Activated naive CD4-positive, alpha-beta T cell treated with anti-CD3 and anti-CD28 coated beads, Interleukin-2, amount 50 U/mL, for 24 hours (primary cell): ENCODE measurements around the gene DCC.

Source experiments
- H3K27ac Mint-ChIP-seq: one replicate; pipeline ENCODE4 v1.8.0; 2021; ENCODE audit warnings: mild to moderate bottlenecking, mixed read lengths
- H3K27me3 Mint-ChIP-seq: one replicate; pipeline ENCODE4 v1.8.0; 2021; ENCODE audit warnings: mixed read lengths
- H3K36me3 Mint-ChIP-seq: one replicate; pipeline ENCODE4 v1.8.0; 2021; ENCODE audit warnings: mixed read lengths
- H3K4me1 Mint-ChIP-seq: one replicate; pipeline ENCODE4 v1.8.0; 2021; ENCODE audit warnings: mixed read lengths
- H3K4me3 Mint-ChIP-seq: one replicate; pipeline ENCODE4 v1.8.0; 2021; ENCODE audit warnings: mild to moderate bottlenecking, mixed read lengths
- H3K9me3 Mint-ChIP-seq: one replicate; pipeline ENCODE4 v1.8.0; 2021; ENCODE audit warnings: mixed read lengths

DCC gene

DNA sequence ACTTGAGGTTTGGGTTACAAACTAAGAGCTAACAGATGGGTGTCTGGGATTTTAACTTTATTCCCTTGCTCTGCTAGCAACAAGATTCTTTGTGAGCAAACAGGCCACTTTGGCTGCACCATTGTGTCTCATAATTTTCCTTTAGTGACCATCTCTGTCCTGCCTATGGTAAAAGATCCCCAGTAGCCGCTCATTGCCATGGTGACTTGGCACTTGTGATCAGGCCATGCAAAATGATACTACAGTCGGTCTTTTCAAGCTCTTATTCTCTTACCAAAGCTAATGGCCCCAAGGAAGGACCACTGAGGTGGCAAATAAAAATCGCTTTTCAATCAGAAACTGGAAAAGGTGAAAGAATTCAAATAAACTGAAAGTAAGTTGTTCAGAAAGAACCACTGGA is 1047.6 kb downstream of the DCC start:
- no peak overlapping the region for H3K27ac Mint-ChIP-seq
- no peaks in the 10 kb centered on the region for H3K36me3 Mint-ChIP-seq
- H3K4me1 Mint-ChIP-seq: no peaks in the 10 kb centered on the region
- H3K27me3 Mint-ChIP-seq: no peaks in the 10 kb centered on the region
- H3K9me3 Mint-ChIP-seq: no peaks in the 10 kb centered on the region
- no peak overlapping the region for H3K4me3 Mint-ChIP-seq

DNA sequence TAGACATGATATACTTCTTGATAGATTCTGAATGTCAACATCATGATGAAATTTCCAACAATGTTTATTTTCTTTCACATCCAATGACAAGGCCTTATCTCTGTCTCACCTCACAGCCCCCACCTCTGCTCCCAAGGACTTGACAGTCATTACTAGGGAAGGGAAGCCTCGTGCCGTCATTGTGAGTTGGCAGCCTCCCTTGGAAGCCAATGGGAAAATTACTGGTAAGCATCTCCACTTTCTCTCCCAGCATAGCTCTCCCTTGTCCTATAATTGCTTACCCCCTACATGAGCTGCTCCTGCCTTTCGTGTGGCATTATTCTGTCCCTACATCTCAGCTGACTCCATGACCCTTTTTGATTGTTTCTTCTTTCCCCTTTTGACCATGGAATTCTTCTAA is 1062.7 kb downstream of the DCC start:
- Mint-ChIP-seq H3K36me3 (no peaks in the 10 kb centered on the region), H3K27me3 (no peaks in the 10 kb centered on the region), H3K9me3 (no peaks in the 10 kb centered on the region), H3K4me1 (no peaks in the 10 kb centered on the region), H3K27ac (no peak overlapping the region), H3K4me3 (no peak overlapping the region)

DNA sequence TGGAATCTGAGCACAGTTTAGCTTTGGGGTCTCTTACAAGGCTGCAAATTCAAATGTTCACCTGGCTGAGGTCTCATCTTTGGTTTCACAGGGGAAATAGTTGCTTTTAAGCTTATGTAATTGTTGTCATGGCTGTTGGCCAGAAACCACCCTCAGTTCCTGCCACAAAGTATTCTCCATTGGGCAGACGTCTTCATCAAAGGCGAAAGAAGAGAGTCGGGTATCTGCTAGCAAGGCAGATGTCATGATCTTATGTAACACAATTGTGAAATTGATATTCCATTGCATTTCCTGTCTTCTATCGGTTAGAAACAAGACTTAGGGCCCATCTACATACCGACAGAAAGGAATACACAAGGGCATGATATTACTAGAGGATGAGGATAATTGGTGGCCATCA is 1068.3 kb downstream of the DCC start:
- Mint-ChIP-seq H3K4me3 (no peak overlapping the region), H3K4me1 (no peaks in the 10 kb centered on the region), H3K9me3 (no peaks in the 10 kb centered on the region), H3K36me3 (no peaks in the 10 kb centered on the region), H3K27me3 (no peaks in the 10 kb centered on the region), H3K27ac (no peak overlapping the region)

DNA sequence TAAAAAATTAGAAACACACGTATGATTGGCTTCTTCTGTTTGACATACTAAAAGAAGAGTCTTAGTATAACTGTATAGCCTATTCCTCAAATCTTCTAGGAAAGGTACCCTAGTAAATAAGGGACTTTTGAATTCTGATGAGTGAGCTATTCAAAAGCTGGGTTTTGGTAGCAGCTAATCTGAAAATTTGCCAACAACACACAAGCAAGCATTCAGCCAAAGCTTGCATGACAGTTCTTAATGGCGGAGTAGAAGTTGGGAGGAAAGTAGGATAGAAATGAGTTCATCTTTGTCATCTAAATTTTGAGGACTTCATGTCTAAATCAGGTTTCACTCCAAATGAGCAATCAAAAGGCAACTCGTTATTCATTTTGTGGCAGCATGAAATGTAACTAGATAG is 1071.5 kb downstream of the DCC start:
- Mint-ChIP-seq H3K9me3 (no peaks in the 10 kb centered on the region), H3K27ac (no peak overlapping the region), H3K27me3 (no peaks in the 10 kb centered on the region), H3K4me3 (no peak overlapping the region), H3K4me1 (no peaks in the 10 kb centered on the region), H3K36me3 (no peaks in the 10 kb centered on the region)

DNA sequence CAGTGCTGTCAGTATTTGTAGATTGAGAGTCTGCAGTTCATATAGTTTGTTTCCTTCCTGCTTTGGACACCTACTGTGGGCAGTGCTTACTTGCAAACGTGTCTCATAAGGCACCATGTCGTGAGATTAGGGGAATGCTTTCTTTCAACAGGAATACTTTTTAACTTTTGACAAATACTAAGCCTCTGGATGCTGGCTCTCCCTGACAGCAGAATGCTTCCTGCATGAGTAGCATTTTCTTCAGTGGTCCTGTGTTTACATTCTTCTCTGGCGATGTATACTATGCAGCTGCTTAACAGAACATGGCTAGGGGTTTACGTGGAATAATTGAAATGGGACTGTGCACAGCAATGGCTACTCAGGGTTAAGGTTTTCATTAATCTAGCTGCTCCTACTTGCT is 1077.0 kb downstream of the DCC start:
- H3K4me1 Mint-ChIP-seq: no peaks in the 10 kb centered on the region
- no peaks in the 10 kb centered on the region for H3K36me3 Mint-ChIP-seq
- no peaks in the 10 kb centered on the region for H3K27me3 Mint-ChIP-seq
- no peaks in the 10 kb centered on the region for H3K9me3 Mint-ChIP-seq
- H3K27ac Mint-ChIP-seq: no peak overlapping the region
- no peak overlapping the region for H3K4me3 Mint-ChIP-seq

DNA sequence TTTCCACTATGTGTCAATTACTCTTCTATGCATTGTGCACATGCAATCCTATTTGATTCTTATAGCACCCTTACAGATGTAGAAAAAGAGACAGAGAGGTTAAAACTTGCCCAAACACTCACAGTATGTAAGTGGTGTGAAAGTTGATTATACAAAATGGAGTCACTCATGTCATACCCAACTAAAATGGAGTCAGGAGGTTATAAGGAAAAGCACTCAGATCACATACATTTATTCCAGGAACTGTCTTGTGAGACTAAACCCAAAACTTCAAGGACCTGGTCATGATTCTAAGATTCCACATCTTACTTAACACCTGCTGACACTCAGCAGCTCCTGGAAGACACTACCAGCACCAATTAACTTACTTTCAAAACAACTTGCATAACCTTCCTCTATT is 1081.9 kb downstream of the DCC start:
- Mint-ChIP-seq H3K27me3 (no peaks in the 10 kb centered on the region), H3K4me1 (no peaks in the 10 kb centered on the region), H3K36me3 (no peaks in the 10 kb centered on the region), H3K27ac (no peak overlapping the region), H3K9me3 (no peaks in the 10 kb centered on the region), H3K4me3 (no peak overlapping the region)

DNA sequence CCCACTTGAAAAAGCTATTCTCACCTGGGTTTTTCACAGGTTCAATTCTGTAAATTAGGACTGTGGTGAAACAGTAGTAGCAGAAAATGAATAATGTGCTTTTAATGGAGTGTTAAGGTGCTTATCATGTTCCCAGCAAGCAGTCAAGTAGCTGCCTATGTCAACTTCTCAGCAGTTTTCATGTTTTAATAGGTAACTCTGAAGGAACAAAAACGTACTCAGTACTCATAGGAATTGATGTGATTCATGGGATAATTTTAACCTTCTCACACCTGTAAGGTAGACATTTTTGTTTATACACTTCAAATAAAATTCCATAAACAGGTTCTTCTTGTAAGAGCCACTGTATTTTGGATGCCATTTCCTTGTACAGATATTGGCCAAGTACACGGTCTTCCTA is 1082.9 kb downstream of the DCC start:
- no peak overlapping the region for H3K4me3 Mint-ChIP-seq
- no peaks in the 10 kb centered on the region for H3K27me3 Mint-ChIP-seq
- no peaks in the 10 kb centered on the region for H3K4me1 Mint-ChIP-seq
- H3K9me3 Mint-ChIP-seq: no peaks in the 10 kb centered on the region
- H3K27ac Mint-ChIP-seq: no peak overlapping the region
- no peaks in the 10 kb centered on the region for H3K36me3 Mint-ChIP-seq

DNA sequence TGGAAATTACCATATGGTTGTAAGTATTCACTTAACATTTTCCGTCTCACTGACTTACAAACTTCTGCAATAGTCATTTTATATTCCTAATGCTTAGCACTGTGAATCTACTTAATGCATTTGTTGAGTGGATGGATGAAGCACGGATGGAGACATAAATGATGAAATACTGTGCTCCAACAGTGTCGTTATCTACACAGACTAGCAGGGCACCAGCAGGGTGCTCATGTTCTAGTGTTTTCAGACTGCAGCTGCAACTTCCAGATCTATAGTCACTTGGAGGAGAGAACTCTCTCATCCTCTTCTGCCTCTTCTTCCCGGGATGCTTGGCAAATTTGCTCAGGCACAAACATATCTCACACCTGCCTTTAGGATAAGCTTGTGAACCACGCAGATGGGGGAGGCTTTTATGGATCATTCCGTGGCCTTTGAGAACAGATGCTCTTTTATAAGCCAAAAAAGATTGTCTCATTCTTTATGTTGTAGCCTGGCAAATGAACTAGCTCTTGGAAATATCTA is 1086.7 kb downstream of the DCC start:
- H3K27me3 Mint-ChIP-seq: no peaks in the 10 kb centered on the region
- H3K9me3 Mint-ChIP-seq: no peaks in the 10 kb centered on the region
- no peaks in the 10 kb centered on the region for H3K4me1 Mint-ChIP-seq
- no peak overlapping the region for H3K27ac Mint-ChIP-seq
- no peaks in the 10 kb centered on the region for H3K36me3 Mint-ChIP-seq
- H3K4me3 Mint-ChIP-seq: no peak overlapping the region

DNA sequence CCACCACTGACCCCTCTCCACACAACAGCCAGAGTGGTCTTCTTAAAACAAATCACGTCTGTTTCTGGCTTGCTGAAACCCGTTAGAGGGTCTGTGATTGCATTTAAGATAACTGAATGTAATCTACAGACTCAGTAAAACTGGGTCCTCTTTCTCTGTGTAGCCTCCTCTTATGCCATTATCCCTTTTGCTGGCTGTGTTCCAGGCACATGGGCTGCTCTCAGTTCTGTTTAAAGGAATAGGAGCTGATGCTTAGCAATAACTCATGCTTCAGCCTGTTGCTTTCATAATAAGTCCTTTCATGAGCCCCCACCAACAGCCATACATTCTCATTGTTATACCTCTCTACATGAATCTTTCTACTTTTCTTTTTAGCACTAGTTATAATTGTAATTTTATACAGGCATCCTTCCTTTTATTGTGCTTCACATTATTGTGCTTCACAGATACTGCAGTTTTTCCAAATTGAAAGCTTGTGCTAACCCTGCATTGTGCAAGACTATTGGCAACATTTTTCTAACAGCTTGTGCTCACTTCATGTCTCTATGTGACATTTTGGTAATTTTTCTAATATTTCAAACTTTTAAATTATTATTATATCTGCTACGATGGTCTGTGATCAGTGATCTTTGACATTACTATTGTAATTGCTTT is 1101.9 kb downstream of the DCC start:
- peaks cover 5% of the 10 kb centered on the region for H3K9me3 Mint-ChIP-seq
- no peak overlapping the region for H3K27ac Mint-ChIP-seq
- no peaks in the 10 kb centered on the region for H3K27me3 Mint-ChIP-seq
- no peak overlapping the region for H3K4me3 Mint-ChIP-seq
- no peaks in the 10 kb centered on the region for H3K4me1 Mint-ChIP-seq
- no peaks in the 10 kb centered on the region for H3K36me3 Mint-ChIP-seq

DNA sequence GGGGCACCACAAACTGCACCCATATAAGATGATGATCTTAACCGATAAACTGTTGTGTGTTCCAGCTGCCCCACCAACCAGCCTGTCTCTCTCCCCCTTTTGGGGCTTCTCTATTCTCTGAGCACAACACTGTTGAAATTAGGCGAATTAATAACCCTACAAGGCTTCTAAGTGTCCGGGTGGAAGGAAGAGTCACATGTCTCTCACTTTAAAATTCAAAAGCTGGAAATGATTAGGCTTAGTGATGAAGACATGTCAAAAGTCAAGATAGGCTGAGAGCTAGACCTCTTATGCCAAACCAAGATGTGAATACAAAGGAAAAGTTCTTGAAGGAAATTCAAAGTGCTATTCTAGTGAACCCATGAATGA is 1102.4 kb downstream of the DCC start:
- no peak overlapping the region for H3K27ac Mint-ChIP-seq
- H3K36me3 Mint-ChIP-seq: no peaks in the 10 kb centered on the region
- H3K4me3 Mint-ChIP-seq: no peak overlapping the region
- no peaks in the 10 kb centered on the region for H3K27me3 Mint-ChIP-seq
- no peaks in the 10 kb centered on the region for H3K4me1 Mint-ChIP-seq
- H3K9me3 Mint-ChIP-seq: peaks cover 5% of the 10 kb centered on the region

DNA sequence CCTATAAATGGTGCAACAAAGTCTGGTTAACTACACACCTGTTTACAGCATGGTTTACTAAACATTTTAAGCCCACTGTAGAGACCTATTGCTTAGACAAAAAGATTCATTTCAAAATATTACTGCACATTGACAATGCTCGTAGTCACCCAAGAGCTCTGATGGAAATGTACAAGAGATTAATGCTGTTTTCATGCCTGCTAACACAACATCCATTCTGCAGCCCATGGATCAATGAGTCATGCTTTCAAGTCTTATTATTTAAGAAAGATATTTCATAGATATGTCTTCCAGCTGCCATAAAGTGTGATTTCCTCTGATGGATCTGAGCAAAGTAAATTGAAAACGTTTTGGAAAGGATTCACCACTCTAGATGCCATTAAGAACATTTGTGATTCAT is 1103.3 kb downstream of the DCC start:
- Mint-ChIP-seq H3K36me3 (no peaks in the 10 kb centered on the region), H3K4me1 (no peaks in the 10 kb centered on the region), H3K27me3 (no peaks in the 10 kb centered on the region), H3K27ac (no peak overlapping the region), H3K4me3 (no peak overlapping the region), H3K9me3 (peaks cover 5% of the 10 kb centered on the region)

DNA sequence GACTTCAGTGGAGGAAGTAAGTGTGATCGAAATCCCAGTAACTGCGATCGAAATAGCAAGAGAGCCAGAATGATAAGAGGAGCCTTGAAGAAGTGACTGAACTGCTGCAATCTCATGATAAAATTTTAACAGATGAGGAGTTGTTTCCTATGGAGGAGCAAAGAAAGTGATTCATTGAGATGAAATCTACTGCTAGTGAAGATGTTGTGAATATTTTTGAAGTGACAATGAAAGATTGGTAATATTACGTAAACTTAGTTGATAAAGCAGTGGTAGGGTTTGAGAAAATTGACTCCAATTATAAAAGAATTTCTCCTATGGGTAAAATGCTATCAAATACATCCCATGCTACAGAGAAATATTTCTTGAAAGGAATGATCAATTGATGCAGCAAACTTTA is 1103.8 kb downstream of the DCC start:
- Mint-ChIP-seq H3K9me3 (peaks cover 5% of the 10 kb centered on the region), H3K36me3 (no peaks in the 10 kb centered on the region), H3K27me3 (no peaks in the 10 kb centered on the region), H3K4me1 (no peaks in the 10 kb centered on the region), H3K4me3 (no peak overlapping the region), H3K27ac (no peak overlapping the region)

DNA sequence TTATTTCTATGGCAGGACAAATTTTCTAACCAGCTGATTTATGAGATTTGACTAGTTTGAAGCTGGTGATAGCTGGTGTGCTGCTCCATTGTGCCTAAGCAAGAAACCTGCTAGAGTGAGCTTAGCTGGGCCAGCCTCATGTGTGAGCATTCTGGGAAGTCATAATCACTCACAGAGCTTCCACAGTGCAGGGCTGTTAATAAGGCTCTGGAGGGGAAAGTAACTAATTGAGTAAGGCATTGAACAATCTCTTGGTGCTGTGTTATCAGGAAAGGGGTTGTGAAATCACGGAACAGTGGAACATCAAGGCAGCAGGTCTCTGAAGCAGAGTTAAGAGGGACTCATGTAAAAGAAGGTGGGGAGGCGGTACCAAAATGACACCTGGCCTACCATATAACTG is 1111.9 kb downstream of the DCC start:
- Mint-ChIP-seq H3K27me3 (no peaks in the 10 kb centered on the region), H3K27ac (no peak overlapping the region), H3K36me3 (no peaks in the 10 kb centered on the region), H3K4me3 (no peak overlapping the region), H3K4me1 (no peaks in the 10 kb centered on the region), H3K9me3 (peaks cover 4% of the 10 kb centered on the region)

DNA sequence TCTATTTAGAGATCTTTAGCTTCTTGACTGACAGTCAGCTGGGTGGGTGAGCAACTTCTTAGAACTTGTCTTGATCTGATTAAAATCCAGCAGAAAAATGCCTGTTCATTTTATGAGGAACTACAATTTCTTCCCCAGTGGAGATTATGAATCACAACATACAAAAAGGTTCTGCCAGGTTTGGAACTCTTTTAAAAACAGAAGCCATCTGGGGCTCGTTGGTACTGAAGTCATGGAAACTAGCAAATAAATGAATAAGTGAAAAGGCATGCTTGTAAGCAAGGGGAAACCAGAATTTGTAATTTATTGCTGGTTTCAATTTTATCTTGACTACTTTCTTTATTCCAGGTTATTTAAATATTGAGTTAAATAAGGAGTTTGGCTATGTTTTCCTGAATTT is 1117.1 kb downstream of the DCC start:
- H3K9me3 Mint-ChIP-seq: no peaks in the 10 kb centered on the region
- H3K4me3 Mint-ChIP-seq: no peak overlapping the region
- H3K27me3 Mint-ChIP-seq: no peaks in the 10 kb centered on the region
- no peaks in the 10 kb centered on the region for H3K36me3 Mint-ChIP-seq
- no peaks in the 10 kb centered on the region for H3K4me1 Mint-ChIP-seq
- no peak overlapping the region for H3K27ac Mint-ChIP-seq

DNA sequence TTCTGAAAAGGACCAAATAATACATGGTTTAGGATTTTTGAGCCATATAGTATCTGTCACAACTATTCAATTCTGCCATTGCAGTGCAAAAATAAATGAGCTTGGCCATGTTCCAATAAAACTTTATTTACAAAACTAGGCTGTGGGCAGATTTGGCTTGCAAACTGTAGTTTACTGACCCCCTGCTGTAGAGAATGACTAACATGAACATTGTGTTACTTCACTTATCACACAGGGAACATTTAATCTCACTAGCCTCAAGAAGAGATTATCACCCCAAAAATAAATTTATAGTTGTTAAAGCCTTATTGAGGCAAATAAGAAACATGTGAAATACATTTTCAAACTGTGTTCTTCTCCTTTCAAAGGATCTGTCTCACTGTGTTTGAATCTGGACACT is 1118.3 kb downstream of the DCC start:
- Mint-ChIP-seq H3K36me3 (no peaks in the 10 kb centered on the region), H3K27me3 (no peaks in the 10 kb centered on the region), H3K9me3 (no peaks in the 10 kb centered on the region), H3K4me3 (no peak overlapping the region), H3K4me1 (no peaks in the 10 kb centered on the region), H3K27ac (no peak overlapping the region)

DNA sequence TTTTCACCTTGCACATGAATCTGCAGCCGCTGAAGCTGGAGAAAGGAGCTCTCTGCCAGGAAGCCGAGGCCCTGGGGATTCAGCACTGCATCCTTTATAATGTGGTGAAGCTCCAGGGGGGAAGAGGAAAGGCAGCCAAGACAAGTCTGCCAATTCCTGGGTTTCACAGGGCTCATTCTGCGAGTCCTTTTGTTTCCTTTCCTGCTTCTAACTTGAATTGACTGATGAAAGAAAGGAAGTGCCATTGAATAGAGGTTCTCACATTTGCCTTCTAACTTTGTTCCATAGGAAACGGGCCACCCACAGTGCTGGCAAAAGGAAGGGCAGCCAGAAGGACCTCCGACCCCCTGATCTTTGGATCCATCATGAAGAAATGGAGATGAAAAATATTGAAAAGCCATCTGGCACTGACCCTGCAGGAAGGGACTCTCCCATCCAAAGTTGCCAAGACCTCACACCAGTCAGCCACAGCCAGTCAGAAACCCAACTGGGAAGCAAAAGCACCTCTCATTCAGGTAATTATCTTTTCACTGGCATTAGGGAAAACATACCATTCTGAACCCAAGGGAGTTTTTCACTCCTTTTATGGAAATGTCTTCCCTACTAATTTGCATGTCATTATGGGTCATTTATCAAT is 1119.1 kb downstream of the DCC start:
- H3K27ac Mint-ChIP-seq: no peak overlapping the region
- no peaks in the 10 kb centered on the region for H3K4me1 Mint-ChIP-seq
- H3K36me3 Mint-ChIP-seq: no peaks in the 10 kb centered on the region
- H3K4me3 Mint-ChIP-seq: no peak overlapping the region
- H3K27me3 Mint-ChIP-seq: no peaks in the 10 kb centered on the region
- no peaks in the 10 kb centered on the region for H3K9me3 Mint-ChIP-seq

DNA sequence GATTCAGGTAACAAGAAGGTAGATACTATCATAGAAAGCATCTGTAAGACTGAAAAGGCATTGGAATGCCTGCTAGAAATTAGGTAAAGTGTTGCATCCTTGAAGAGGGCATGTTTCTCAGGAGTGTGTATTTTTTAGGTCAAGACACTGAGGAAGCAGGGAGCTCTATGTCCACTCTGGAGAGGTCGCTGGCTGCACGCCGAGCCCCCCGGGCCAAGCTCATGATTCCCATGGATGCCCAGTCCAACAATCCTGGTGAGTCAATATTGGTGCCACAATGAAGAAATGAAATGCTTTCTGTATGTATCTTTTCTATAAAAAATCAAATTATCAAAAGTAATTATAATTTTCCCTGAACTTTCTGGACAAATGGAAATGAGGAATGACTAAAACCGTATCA is 1127.8 kb downstream of the DCC start:
- Mint-ChIP-seq H3K4me1 (no peaks in the 10 kb centered on the region), H3K27ac (no peak overlapping the region), H3K27me3 (no peaks in the 10 kb centered on the region), H3K4me3 (no peak overlapping the region), H3K9me3 (no peaks in the 10 kb centered on the region), H3K36me3 (no peaks in the 10 kb centered on the region)
